ENCODE data around the gene BCL2.

The BCL2 gene

DNA sequence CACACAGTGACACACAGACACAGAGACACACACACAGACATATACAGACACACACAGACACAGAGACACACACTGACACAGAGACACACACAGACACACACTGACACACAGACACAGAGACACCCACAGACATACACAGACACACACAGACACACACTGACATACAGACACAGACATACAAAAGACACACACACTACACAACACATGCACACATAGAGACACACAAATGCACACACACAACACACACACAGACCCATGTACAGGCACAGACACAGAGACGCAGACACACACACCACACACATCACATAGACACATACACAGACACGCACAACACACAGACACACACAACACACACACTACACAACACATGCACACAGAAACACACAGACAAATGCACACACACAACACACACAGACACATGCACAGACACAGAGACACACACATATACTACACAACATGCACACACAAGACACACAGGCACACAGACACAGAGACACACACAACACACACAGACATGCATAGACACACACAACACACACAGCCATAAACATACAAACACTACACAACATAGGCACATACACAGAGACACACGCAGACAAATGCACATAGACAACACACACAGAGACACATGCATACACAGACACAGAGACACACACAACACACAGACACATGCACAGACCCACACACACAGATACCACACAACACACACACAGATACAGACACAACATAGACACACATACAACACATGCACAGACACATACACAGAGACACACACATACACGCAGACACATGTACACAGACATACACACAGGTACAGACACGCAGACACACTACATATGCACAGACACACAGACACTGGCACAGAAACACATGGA lies 120.5 kb downstream of the BCL2 start:
- H3K27ac ChIP-seq: no peak overlapping the region
- H3K4me1 ChIP-seq (ENCODE audit: low read depth, poor library complexity, severe bottlenecking): peaks cover 36% of the 10 kb centered on the region
- no peaks in the 10 kb centered on the region for H3K27me3 ChIP-seq (ENCODE audit: insufficient read depth, low read depth)
- H3K36me3 ChIP-seq (ENCODE audit: insufficient read depth): no peaks in the 10 kb centered on the region
- no peaks in the 10 kb centered on the region for H4K20me1 ChIP-seq (ENCODE audit: insufficient read depth)
- no peak overlapping the region for H2AFZ ChIP-seq (ENCODE audit: low read depth)
- H3K79me2 ChIP-seq (ENCODE audit: insufficient read depth, low read depth): peaks cover 23% of the 10 kb centered on the region; the same call in 1 of the 2 replicates
- no peak overlapping the region for H3K4me2 ChIP-seq
- TF ChIP-seq, protein P1, sequence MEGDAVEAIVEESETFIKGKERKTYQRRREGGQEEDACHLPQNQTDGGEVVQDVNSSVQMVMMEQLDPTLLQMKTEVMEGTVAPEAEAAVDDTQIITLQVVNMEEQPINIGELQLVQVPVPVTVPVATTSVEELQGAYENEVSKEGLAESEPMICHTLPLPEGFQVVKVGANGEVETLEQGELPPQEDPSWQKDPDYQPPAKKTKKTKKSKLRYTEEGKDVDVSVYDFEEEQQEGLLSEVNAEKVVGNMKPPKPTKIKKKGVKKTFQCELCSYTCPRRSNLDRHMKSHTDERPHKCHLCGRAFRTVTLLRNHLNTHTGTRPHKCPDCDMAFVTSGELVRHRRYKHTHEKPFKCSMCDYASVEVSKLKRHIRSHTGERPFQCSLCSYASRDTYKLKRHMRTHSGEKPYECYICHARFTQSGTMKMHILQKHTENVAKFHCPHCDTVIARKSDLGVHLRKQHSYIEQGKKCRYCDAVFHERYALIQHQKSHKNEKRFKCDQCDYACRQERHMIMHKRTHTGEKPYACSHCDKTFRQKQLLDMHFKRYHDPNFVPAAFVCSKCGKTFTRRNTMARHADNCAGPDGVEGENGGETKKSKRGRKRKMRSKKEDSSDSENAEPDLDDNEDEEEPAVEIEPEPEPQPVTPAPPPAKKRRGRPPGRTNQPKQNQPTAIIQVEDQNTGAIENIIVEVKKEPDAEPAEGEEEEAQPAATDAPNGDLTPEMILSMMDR (conservative IDR thresholded peaks at IDR 0.05; ENCODE audit: low read depth, low read length): no peak
- H3K9ac ChIP-seq: no peak overlapping the region
- no peak overlapping the region for H3K4me3 ChIP-seq (IDR thresholded peaks at IDR 0.05; ENCODE audit: insufficient read depth, low read depth, low read length)

DNA sequence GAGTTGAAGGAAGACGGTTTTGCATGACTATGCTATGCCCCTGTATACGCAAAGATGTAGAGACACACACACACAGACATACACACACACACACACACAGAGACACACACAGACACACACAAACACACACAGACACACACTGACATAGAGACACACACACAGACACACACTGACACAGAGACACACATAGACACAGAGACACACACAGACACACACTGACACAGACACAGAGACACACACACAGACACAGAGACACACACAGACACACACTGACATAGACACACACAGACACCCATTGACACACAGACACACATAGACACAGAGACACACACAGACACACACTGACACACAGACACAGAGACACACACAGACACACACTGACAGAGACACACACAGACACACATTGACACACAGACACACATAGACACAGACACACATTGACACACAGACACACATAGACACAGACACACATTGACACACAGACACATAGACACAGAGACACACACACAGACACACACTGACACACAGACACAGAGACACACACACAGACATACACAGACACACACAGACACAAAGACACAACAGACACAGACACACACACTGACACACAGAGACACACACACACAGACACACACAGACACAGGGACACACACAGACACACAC lies 121.3 kb downstream of the BCL2 start:
- no peak overlapping the region for H3K9ac ChIP-seq
- H3K27me3 ChIP-seq (ENCODE audit: insufficient read depth, low read depth): no peaks in the 10 kb centered on the region
- TF ChIP-seq, protein P1 (conservative IDR thresholded peaks at IDR 0.05; ENCODE audit: low read depth, low read length): no peak
- H4K20me1 ChIP-seq (ENCODE audit: insufficient read depth): no peaks in the 10 kb centered on the region
- H3K4me1 ChIP-seq (ENCODE audit: low read depth, poor library complexity, severe bottlenecking): peaks cover 45% of the 10 kb centered on the region
- H3K79me2 ChIP-seq (ENCODE audit: insufficient read depth, low read depth): peaks cover 23% of the 10 kb centered on the region; the same call in 1 of the 2 replicates
- no peaks in the 10 kb centered on the region for H3K36me3 ChIP-seq (ENCODE audit: insufficient read depth)
- no peak overlapping the region for H2AFZ ChIP-seq (ENCODE audit: low read depth)
- no peak overlapping the region for H3K4me3 ChIP-seq (IDR thresholded peaks at IDR 0.05; ENCODE audit: insufficient read depth, low read depth, low read length)
- no peak overlapping the region; the same call in 1 of the 2 replicates for H3K27ac ChIP-seq
- no peak overlapping the region for H3K4me2 ChIP-seq

DNA sequence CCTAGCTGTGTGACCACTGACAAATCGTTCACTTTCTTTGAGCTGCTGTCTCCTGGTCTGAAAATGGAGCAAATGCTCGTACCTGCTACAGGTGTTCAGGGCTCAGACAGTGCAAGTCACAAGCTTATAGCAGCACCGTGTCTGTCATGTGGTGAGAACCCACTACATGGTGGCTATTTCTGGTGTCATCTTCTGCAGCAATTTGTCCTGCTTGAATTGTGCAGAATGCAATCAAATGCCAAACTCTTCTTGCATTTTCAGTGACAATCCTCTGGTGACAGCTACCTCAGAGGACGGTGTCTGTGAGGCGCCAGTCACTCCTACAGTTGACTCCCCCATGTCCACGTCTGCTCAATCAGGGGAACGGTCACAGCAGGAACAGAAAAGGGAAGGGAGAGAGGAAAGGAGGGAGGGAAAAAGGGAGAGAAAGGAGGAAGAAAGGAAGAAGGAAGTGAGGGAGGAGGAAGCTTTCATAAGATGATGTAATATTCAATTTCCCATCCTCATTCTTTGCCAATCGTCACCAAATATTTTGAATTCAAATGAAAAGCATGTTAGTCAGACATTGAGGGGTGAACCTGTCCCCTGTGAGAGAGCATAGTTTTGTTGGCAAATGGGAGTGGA lies 122.2 kb downstream of the BCL2 start:
- H3K4me2 ChIP-seq: no peak overlapping the region
- H3K4me3 ChIP-seq (IDR thresholded peaks at IDR 0.05; ENCODE audit: insufficient read depth, low read depth, low read length): no peak overlapping the region
- H4K20me1 ChIP-seq (ENCODE audit: insufficient read depth): no peaks in the 10 kb centered on the region
- peaks cover 53% of the 10 kb centered on the region for H3K4me1 ChIP-seq (ENCODE audit: low read depth, poor library complexity, severe bottlenecking)
- peaks cover 23% of the 10 kb centered on the region; the same call in 1 of the 2 replicates for H3K79me2 ChIP-seq (ENCODE audit: insufficient read depth, low read depth)
- TF ChIP-seq, protein P1 (conservative IDR thresholded peaks at IDR 0.05; ENCODE audit: low read depth, low read length): no peak
- no peak overlapping the region for H3K9ac ChIP-seq
- no peak overlapping the region for H2AFZ ChIP-seq (ENCODE audit: low read depth)
- no peaks in the 10 kb centered on the region for H3K27me3 ChIP-seq (ENCODE audit: insufficient read depth, low read depth)
- no peaks in the 10 kb centered on the region for H3K36me3 ChIP-seq (ENCODE audit: insufficient read depth)
- H3K27ac ChIP-seq: no peak overlapping the region; the same call in 1 of the 2 replicates

DNA sequence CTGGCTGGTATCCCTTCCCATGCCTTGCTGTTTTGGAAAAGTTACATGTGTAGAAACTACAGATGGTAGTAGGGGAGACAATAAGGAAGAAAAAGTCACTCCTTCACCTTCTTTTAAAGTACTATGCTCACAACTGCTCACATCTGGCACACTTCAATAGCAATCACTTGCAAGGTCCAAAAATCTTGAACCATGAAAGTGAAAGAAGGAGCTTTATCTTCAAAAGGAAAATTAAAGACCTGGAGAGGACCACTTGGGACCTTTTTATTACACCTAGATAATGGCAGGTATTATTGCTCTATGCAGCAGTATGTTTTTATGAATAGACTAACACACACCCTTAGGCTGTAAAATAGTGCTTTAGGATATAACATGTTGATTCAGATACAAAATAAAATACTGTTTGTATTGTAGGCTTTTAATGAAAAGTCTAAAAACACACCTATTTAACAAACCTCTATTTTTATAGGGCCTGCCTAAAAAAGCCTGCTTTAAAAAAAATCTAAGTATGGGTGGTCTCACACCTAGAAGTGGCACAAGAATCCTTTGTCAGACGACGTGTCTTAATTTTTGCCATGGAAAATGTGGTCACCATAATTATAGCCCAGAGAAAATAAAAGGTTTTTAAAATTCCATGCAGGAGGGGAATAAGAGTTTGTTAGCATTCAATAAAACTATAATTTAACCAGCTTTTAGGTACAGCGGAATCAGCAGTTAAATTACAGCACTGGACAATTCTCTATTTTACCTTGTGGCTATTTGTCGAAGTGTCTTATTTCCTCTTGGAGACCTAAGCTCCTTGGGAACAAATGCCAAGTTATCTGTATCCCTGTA lies 124.0 kb downstream of the BCL2 start:
- TF ChIP-seq, protein P1 (conservative IDR thresholded peaks at IDR 0.05; ENCODE audit: low read depth, low read length): no peak

More for the DNA sequence above, 124.0 kb downstream of the BCL2 start:
- Histone ChIP-seq H3K79me2 (ENCODE audit: insufficient read depth, low read depth) (peaks cover 33% of the 10 kb centered on the region), H4K20me1 (ENCODE audit: insufficient read depth) (no peaks in the 10 kb centered on the region), H3K4me3 (IDR thresholded peaks at IDR 0.05; ENCODE audit: insufficient read depth, low read depth, low read length) (no peak overlapping the region), H3K9ac (no peak overlapping the region), H3K4me1 (ENCODE audit: low read depth, poor library complexity, severe bottlenecking) (peaks cover 69% of the 10 kb centered on the region), H3K36me3 (ENCODE audit: insufficient read depth) (no peaks in the 10 kb centered on the region), H3K27me3 (ENCODE audit: insufficient read depth, low read depth) (no peaks in the 10 kb centered on the region), H2AFZ (ENCODE audit: low read depth) (no peak overlapping the region), H3K4me2 (no peak overlapping the region), H3K27ac (no peak overlapping the region)

All from KMS-11 (cell line).